Measurements from ENCODE around the gene SMIM44.

GRCh38 chr19:3455960-3456601 lies 27.2 kb downstream of the SMIM44 start:
- TF ChIP-seq, protein P1, sequence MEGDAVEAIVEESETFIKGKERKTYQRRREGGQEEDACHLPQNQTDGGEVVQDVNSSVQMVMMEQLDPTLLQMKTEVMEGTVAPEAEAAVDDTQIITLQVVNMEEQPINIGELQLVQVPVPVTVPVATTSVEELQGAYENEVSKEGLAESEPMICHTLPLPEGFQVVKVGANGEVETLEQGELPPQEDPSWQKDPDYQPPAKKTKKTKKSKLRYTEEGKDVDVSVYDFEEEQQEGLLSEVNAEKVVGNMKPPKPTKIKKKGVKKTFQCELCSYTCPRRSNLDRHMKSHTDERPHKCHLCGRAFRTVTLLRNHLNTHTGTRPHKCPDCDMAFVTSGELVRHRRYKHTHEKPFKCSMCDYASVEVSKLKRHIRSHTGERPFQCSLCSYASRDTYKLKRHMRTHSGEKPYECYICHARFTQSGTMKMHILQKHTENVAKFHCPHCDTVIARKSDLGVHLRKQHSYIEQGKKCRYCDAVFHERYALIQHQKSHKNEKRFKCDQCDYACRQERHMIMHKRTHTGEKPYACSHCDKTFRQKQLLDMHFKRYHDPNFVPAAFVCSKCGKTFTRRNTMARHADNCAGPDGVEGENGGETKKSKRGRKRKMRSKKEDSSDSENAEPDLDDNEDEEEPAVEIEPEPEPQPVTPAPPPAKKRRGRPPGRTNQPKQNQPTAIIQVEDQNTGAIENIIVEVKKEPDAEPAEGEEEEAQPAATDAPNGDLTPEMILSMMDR (IDR thresholded peaks at IDR 0.05): no peak
- no peak for TF ChIP-seq POLR2A (IDR thresholded peaks at IDR 0.05)

Data from thyroid gland (tissue), 4 donors.